NCI-H1417 treated with DMSO at 0.1 percent for 48 hours (cell line): ENCODE measurements around the gene KDM2A.

Source experiments
- DNase-seq: peaks from one replicate; lab custom pipeline; 2025; lab: John Stamatoyannopoulos, UW

KDM2A gene

DNA sequence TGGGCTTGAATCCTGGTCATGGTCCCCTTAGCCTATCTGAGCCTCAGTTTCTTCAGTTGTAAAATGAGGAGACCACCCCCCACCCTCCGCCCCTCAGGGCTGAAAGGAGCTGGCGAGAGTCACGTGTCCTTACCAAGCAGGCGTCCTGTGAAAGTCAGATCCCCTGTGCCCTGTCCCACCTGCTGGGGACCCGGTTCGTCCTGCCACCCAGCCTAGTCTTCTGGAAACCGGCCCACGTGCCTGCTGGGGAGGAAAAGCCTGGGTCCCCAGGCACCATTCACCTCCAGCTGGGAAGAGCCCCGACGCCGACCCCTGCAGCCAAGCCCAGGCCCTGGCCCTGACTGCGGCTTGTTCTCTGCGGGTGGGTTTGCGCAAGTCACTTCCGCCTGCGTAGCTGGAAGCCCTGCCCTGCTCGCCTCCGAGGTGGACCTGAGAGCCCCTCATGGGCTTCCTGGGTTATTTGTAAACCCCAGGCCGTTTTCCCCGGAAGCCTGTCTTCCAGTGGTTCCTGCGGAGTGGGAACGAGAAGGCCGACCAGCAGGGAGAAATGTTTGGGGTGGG lies 183.6 kb downstream of the KDM2A start:
- DNase-seq, result no peak

DNA sequence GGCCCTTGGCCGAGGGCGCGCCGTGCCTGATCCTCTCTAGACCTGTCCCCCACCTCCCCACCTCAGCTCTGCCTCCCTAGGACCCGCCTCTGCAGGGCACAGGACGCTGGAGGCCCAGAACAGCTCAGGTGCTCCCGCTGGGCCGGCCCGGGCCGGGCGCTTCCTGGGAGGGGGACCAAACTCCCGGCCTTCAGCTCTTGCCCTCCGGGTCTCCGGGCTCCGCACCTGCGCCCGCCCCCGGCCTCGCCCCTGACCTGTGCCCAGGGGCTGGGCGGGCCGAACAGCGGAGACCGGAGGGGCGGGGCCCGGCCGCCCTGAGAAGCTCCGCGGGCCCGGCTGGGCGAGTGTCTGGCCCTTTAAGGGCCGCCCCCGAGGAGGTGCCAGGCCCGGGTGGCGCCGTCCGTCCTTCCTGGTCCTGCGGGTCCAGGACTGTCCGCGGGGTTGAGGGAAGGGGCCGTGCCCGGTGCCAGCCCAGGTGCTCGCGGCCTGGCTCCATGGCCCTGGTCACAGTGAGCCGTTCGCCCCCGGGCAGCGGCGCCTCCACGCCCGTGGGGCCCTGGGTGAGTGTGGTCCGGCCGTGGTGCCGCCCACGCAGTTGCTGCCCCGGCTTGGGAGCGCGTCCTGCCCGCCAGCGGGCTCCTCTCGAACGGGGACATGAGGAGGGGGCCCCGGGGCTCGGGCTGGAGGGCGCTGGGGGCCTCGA lies 184.2 kb downstream of the KDM2A start, which contains the start of gene SSH3:
SSH3 (plus strand) TSS at position 399 of the 703 bp plus-strand sequence; CDS start at position 495, 96 bp downstream.
- DNase-seq, result peak; percentile 19

DNA sequence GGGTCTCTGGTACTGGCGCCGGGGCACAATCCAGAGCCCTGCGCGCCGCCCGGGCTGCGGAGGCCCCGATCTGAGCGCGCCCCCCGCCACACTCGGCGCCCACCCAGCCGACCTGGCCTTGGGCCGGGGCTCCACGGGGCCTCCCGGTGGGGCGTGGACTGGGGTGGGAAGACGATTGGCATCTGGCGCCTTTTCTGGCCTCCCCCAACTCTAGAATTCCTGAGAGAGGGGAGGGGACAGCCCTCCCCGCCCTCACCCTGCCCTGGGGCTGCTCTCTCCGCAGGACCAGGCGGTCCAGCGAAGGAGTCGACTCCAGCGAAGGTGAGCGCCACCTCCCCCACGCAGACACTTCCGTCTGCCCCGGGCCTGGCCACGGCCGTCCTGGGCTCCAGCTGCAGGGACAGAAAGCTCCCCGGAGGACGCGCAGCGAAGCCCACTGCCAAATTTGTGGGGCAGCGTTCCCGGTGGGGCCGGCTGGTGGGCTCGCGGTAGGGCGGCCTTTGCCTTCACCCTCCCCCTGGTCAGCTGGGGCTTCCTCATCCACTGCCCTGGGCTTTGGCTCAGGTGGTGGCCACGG lies 184.9 kb downstream of the KDM2A start:
- DNase-seq, result no peak

DNA sequence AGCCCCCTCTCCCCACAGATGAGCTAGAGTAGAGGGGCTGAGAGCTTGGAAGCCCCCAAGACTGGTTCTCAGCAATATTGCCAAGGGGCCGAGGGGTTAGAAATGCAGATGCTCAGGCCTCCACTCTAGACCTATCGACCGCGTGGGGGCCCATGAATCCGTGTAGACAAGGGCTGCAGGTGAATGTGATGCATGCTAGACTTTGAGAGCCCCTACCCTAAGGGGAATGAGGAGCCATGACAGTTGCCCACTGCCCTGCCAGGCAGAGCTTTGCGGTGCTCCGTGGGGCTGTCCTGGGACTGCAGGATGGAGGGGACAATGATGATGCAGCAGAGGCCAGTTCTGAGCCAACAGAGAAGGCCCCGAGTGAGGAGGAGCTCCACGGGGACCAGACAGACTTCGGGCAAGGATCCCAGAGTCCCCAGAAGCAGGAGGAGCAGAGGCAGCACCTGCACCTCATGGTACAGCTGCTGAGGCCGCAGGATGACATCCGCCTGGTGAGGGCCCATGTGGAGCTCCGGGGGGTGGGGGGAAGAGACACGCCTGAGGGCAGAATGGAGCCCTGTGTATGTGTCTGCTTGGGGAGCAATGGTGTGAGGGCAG lies 185.5 kb downstream of the KDM2A start:
- DNase-seq, result no peak

DNA sequence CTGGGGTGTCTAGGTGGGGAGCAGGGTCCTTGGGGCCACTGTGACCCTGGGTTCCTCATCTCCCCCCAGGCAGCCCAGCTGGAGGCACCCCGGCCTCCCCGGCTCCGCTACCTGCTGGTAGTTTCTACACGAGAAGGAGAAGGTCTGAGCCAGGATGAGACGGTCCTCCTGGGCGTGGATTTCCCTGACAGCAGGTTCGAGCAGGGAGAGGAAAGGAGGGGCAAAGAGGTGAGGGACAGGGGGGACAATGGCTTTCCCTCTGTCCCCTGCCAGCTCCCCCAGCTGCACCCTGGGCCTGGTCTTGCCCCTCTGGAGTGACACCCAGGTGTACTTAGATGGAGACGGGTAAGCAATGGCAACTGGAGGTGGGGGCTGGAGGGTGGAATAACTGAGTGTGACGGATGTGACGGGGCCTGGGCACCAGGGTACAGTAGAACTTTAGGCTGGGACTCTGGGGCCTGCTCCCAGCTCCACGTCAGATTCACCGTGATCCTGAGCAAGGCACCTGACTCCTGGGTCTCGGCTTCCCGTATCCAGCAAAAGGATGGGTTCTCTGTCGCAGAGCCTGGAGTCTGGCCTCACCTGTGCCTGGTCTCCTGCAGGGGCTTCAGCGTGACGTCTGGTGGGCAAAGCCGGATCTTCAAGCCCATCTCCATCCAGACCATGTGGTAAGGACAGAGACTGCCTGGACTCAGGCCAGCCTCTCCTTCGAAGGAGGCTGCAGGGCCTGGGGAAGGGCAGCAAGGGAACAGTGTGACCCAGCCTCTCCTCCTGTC lies 187.9 kb downstream of the KDM2A start:
- no peak for DNase-seq

DNA sequence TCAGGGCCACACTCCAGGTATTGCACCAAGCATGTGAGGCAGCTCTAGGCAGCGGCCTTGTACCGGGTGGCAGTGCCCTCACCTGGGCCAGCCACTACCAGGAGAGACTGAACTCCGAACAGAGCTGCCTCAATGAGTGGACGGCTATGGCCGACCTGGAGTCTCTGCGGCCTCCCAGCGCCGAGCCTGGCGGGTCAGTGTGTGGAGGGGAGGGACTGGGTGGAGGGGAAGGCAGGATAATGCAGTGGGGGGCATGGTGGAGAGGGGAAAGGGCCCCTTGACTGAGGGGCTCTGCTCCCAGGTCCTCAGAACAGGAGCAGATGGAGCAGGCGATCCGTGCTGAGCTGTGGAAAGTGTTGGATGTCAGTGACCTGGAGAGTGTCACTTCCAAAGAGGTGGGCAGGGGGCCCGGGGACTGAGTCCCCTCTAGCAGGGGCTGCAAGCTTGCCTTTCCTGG lies 188.5 kb downstream of the KDM2A start:
- DNase-seq, result no peak
